Ishikawa (cell line): ENCODE data around the gene PTPRN2.

Experiments used
- CEBPB ChIP-seq: IDR thresholded peaks from 2 replicates; pipeline ENCODE4 v1.6.1; 2012
- CREB1 ChIP-seq: IDR thresholded peaks from 2 replicates; pipeline ENCODE4 v1.6.1; 2012; ENCODE audit warnings: low read depth
- EGR1 ChIP-seq: IDR thresholded peaks from 2 replicates; pipeline ENCODE4 v1.6.1; 2012
- EP300 ChIP-seq: IDR thresholded peaks from 2 replicates; pipeline ENCODE4 v1.6.1; 2012; ENCODE audit warnings: borderline replicate concordance
- FOXM1 ChIP-seq: IDR thresholded peaks from 2 replicates; pipeline ENCODE4 v1.6.1; 2012; ENCODE audit warnings: low read depth, borderline replicate concordance
- MAX ChIP-seq: IDR thresholded peaks from 2 replicates; pipeline ENCODE4 v1.6.1; 2012
- NFIC ChIP-seq: IDR thresholded peaks from 2 replicates; pipeline ENCODE4 v1.6.1; 2012
- RAD21 ChIP-seq: IDR thresholded peaks from 2 replicates; pipeline ENCODE4 v1.6.1; 2012; ENCODE audit warnings: low read depth
- TAF1 ChIP-seq: IDR thresholded peaks from 2 replicates; pipeline ENCODE4 v1.6.1; 2012; ENCODE audit warnings: low read depth, mild to moderate bottlenecking
- TEAD4 ChIP-seq: IDR thresholded peaks from 2 replicates; pipeline ENCODE4 v1.6.1; 2012
- USF1 ChIP-seq: IDR thresholded peaks from 2 replicates; pipeline ENCODE4 v1.6.1; 2012
- YY1 ChIP-seq: IDR thresholded peaks from 2 replicates; pipeline ENCODE4 v1.6.1; 2012; ENCODE audit warnings: low read depth
- ZBTB7A ChIP-seq: IDR thresholded peaks from 2 replicates; pipeline ENCODE4 v1.6.1; 2012; ENCODE audit warnings: low read depth
- TF ChIP-seq, protein P1 (sequence below): IDR thresholded peaks from 2 replicates; pipeline ENCODE4 v1.6.1; 2012; ENCODE audit warnings: low read depth, mild to moderate bottlenecking

DNA sequence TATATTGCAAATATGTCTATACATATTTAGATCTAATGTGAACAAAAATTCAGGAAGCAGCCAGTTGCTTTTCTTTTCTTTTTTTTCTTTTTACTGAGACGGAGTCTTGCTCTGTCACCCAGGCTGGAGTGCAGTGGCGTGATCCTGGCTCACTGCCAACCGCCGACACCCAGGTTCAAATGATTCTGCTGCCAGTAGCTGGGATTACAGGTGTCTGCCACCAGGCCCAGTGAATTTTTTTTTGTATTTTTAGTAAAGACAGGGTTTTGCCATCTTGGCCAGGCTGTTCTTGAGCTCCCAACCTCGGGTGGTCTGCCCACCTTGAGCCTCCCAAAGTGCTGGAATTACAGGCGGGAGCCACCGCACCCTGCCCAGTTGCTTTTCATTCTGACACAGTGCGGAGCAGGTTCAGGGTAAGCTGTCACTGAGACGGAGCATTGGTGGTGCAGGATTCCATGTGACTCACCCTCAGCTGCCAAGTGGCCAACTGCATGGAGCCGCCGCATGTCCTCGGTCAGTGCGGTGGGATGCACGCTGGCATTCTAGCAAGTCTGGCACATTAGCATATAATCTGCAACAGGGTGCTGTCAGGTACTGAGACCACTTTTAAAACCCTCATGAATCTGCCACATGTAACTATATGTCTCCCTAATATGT, 888.1 kb downstream of the PTPRN2 start:
- TF ChIP-seq FOXM1 (no peak), ZBTB7A (no peak), EP300 (no peak), RAD21 (no peak), TEAD4 (no peak), CEBPB (no peak), EGR1 (no peak), NFIC (no peak), YY1 (no peak), MAX (no peak), TAF1 (no peak), USF1 (no peak), CREB1 (no peak)
- TF ChIP-seq, protein P1, sequence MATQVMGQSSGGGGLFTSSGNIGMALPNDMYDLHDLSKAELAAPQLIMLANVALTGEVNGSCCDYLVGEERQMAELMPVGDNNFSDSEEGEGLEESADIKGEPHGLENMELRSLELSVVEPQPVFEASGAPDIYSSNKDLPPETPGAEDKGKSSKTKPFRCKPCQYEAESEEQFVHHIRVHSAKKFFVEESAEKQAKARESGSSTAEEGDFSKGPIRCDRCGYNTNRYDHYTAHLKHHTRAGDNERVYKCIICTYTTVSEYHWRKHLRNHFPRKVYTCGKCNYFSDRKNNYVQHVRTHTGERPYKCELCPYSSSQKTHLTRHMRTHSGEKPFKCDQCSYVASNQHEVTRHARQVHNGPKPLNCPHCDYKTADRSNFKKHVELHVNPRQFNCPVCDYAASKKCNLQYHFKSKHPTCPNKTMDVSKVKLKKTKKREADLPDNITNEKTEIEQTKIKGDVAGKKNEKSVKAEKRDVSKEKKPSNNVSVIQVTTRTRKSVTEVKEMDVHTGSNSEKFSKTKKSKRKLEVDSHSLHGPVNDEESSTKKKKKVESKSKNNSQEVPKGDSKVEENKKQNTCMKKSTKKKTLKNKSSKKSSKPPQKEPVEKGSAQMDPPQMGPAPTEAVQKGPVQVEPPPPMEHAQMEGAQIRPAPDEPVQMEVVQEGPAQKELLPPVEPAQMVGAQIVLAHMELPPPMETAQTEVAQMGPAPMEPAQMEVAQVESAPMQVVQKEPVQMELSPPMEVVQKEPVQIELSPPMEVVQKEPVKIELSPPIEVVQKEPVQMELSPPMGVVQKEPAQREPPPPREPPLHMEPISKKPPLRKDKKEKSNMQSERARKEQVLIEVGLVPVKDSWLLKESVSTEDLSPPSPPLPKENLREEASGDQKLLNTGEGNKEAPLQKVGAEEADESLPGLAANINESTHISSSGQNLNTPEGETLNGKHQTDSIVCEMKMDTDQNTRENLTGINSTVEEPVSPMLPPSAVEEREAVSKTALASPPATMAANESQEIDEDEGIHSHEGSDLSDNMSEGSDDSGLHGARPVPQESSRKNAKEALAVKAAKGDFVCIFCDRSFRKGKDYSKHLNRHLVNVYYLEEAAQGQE, result no peak
